ENCODE results near the gene ASB2. TPM values are rescaled to one million over a fixed set of nuclear protein-coding genes. Genes with fewer than 3 reads are reported as not detected.

The ASB2 gene
- polyA plus RNA-seq, 3 donors, result 0.29 to 0.88 (median 0.31) TPM

DNA sequence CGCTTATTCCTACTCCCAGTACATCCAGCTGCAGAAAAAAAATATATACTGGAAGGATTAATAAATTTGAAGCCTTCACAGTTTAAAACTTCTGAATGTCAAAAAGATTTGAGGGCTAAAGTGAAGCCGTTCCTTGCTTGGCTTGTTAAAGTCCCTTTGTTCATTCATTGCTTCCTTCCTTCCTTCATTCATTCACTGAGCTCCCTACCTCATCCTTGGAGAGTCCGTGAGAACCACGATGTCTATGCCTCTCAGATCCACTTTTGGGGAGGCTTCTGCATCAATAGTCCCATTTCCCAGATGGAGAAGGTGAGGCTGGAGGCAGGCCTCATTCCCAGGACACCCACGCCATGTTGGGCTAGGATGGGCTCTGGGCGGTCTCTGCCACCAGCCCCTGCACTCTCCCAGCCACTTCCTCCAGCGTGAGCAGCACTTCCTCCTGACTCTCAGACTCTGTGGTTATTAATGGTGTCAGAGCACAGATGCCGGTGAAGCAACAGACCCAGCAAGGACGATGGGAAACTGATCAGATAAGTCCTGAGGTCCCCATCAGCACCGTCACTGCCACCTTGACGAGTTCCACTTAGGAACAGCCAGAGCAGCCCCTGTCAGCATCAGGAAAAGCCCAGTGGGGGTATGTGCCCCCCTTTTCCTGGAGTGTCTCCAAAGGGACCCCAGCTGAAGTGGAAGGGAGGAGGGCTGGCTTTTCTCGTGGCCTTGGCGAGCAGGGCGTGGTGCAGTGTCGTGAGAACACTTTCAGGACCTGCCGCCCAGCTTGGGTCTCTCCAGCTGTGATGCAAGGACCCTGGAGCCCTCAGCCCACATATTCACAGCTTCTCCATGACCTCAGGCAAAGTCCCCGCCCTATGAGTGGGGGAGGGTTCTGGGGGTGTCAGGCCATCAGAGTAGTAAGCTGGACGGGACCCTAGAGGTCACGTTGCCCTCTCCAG lies 21.2 kb downstream of the ASB2 start:
- no peak for DNase-seq (ENCODE audit: extremely low read depth in 1 of 11, low read depth in 9 of 11, low spot score in 4 of 11)

DNA sequence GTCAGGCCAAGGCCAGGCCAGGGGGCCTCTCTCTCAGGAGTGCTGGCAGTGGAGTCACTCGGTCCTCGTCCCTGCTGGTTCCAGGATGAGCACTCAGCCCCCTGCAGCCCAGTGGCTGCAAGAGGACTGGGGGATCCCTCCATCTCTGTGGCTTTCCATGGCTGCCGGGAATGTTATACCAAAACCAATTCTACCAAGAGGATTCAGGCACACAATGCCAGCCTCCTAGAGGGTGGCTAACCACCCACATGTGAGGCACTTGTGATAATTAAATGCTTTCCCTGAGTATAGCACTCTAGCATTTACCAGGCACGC lies 21.9 kb downstream of the ASB2 start:
- DNase-seq (ENCODE audit: extremely low read depth in 1 of 11, low read depth in 9 of 11, low spot score in 4 of 11), result no peak

- no peak for DNase-seq (ENCODE audit: extremely low read depth in 1 of 11, low read depth in 9 of 11, low spot score in 4 of 11)
Observed at GRCh38 chr14:93953739-93954515, 22.4 kb downstream of the ASB2 start.

- no peak for DNase-seq (ENCODE audit: extremely low read depth in 1 of 11, low read depth in 9 of 11, low spot score in 4 of 11)
Observed at GRCh38 chr14:93953263-93953662, 23.1 kb downstream of the ASB2 start.

- DNase-seq (ENCODE audit: extremely low read depth in 1 of 11, low read depth in 9 of 11, low spot score in 4 of 11), result no peak
Observed at GRCh38 chr14:93952829-93953228, 23.5 kb downstream of the ASB2 start.

- DNase-seq (ENCODE audit: extremely low read depth in 1 of 11, low read depth in 9 of 11, low spot score in 4 of 11), result no peak
Observed at GRCh38 chr14:93951635-93952540, 24.5 kb downstream of the ASB2 start.

- no peak for DNase-seq (ENCODE audit: extremely low read depth in 1 of 11, low read depth in 9 of 11, low spot score in 4 of 11)
Observed at GRCh38 chr14:93950948-93951634, 25.3 kb downstream of the ASB2 start.

- DNase-seq (ENCODE audit: extremely low read depth in 1 of 11, low read depth in 9 of 11, low spot score in 4 of 11), result no peak
Observed at GRCh38 chr14:93949511-93950075, 26.8 kb downstream of the ASB2 start.

GRCh38 chr14:93947282-93947681 lies 29.1 kb downstream of the ASB2 start:
- DNase-seq (ENCODE audit: extremely low read depth in 1 of 11, low read depth in 9 of 11, low spot score in 4 of 11), result no peak

GRCh38 chr14:93946541-93947090 lies 29.8 kb downstream of the ASB2 start:
- no peak for DNase-seq (ENCODE audit: extremely low read depth in 1 of 11, low read depth in 9 of 11, low spot score in 4 of 11)

GRCh38 chr14:93946104-93946503 lies 30.3 kb downstream of the ASB2 start:
- DNase-seq (ENCODE audit: extremely low read depth in 1 of 11, low read depth in 9 of 11, low spot score in 4 of 11), result no peak

- DNase-seq (ENCODE audit: extremely low read depth in 1 of 11, low read depth in 9 of 11, low spot score in 4 of 11), result no peak
Observed at GRCh38 chr14:93945070-93945399, 31.3 kb downstream of the ASB2 start.

DNA sequence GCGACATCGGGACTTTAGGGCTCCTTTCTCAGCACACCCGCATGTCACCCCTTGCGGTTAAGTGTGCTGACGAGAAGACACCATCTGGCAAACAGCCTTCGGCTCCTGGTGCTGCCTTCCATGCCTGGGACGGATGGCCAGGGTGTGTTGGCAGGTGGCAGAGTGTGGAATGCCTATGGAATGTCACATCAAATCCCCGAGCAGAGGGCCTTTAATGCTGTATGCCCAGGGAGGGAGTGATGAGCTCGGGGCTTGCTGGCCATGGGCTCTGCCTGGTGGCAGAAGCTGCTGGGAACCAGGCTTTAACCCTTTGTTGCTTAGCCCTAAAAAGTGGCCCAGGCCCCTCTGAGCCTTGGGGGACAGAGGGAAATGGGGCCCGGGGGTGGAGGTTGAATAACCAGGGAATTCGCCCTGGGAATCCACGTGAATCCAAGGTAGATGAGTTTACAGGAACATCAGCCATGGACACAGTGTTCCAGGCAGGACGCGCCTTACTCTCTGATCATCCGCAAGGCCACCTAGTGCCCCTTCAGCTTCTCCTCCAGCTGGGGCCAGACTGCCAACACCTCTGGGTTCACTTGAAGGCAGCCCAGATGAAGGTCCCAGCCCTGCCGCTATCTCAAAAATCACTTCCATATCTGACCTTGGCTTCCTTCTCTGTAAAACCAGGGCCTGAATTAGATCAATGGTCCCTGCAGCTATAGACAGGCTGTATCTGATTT lies 31.9 kb downstream of the ASB2 start:
- no peak for DNase-seq (ENCODE audit: extremely low read depth in 1 of 11, low read depth in 9 of 11, low spot score in 4 of 11)

DNA sequence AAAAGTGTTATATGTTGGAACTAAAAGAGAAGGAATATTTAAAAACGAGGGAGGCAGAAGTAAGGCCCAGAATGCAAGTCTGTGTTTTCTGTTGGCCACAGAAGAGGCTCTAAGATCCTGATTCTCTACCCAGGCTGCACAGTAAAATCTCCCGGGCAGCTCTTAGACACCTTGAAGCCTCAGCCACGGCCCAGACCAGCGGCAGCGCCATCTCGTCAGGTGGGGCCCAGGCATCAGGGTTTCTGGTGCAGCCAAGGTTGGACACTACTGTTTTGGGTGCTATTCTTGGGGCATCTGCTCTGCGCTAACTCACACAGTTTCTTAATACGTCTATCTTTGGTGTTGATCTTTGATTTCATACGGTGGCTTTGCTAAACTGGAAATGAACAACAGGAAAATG lies 32.4 kb downstream of the ASB2 start:
- no peak for DNase-seq (ENCODE audit: extremely low read depth in 1 of 11, low read depth in 9 of 11, low spot score in 4 of 11)

GRCh38 chr14:93943052-93943451 lies 33.3 kb downstream of the ASB2 start:
- DNase-seq (ENCODE audit: extremely low read depth in 1 of 11, low read depth in 9 of 11, low spot score in 4 of 11), result no peak

DNA sequence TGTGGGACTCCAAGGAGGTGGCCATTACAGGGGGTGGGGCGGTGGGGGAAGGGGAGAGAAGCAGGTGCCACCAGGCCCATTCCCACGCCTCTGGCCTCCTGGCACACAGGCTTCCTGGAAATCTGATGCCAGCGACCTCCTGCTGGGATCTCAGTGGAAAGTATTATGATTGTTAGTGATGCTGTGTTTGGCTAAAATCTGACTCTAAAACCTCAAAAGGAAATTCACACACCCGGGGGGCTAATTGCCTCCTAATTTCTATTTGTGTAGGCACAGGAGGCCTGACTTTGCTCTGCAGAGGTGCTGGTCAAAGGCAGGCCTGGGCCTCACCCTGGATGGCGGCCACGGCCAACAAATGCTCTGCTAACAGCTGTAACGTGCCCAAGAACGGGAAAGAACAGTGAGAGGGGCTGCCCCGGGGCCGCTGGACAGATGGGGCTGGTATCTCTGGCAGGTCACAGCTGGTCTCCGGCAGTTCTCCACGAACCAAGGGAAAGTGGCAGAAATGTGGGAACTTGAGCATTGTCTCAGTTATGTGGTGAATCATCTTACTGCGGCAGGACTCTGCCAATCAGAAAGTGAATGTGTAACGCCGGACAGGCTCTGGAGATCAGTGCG lies 35.0 kb downstream of the ASB2 start:
- DNase-seq (ENCODE audit: extremely low read depth in 1 of 11, low read depth in 9 of 11, low spot score in 4 of 11), result no peak

- DNase-seq (ENCODE audit: extremely low read depth in 1 of 11, low read depth in 9 of 11, low spot score in 4 of 11), result no peak
Observed at GRCh38 chr14:93940437-93940836, 35.9 kb downstream of the ASB2 start.

Measured in renal cortex interstitium (tissue), 11 donors.